Stimulated activated CD4-positive, alpha-beta T cell treated with anti-CD3 and anti-CD28 coated beads, Interleukin-15, amount 100 ng/mL, for 48 hours (primary cell): ENCODE measurements around the gene LAYN.

Experiments used
- DNase-seq, 2 donors: peaks; one replicate each; pipeline ENCODE4 v3.0.0-alpha.2; 2020; ENCODE audit warnings: low read depth in 2 of 2

LAYN gene, protein sequence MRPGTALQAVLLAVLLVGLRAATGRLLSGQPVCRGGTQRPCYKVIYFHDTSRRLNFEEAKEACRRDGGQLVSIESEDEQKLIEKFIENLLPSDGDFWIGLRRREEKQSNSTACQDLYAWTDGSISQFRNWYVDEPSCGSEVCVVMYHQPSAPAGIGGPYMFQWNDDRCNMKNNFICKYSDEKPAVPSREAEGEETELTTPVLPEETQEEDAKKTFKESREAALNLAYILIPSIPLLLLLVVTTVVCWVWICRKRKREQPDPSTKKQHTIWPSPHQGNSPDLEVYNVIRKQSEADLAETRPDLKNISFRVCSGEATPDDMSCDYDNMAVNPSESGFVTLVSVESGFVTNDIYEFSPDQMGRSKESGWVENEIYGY

DNA sequence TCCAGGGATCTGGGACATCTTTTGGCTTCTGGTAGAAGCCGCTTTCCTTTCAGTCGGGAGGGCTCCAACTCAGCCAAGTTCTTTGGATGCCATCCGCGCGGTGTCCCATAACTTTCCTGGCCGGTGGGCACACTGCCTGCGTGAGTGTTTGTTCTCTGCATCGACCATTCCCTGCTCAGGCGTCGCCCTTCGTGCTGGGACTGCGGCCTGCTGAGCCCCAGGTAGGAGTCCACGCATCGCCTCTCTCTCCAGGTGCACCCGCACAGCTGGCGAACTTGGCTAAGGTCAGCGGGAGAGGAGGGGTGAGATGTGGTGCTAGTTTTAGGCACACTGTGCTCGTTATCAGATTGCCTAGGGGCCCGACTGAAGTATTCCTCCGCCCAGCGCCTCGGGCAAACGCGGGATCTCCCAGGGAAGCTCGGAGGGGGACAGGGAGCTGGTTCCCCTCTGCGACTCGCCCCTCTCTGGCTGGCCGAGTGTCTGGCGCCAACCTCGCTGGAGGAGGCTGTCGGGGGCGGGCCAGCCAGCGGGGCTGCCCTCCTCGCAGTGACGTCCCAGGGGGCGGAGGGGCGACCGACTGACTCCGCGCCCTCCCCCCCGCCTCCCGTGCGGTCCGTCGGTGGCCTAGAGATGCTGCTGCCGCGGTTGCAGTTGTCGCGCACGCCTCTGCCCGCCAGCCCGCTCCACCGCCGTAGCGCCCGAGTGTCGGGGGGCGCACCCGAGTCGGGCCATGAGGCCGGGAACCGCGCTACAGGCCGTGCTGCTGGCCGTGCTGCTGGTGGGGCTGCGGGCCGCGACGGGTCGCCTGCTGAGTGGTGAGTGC lies at the start of gene LAYN:
LAYN (plus strand) TSS at position 607 of the 823 bp plus-strand sequence; CDS start at position 731, 124 bp downstream.
- peak in 1 of 2 donors; percentile 6 for DNase-seq

GRCh38 chr11:111494040-111494439 lies 46.5 kb upstream of the LAYN start:
- no peak for DNase-seq

DNA sequence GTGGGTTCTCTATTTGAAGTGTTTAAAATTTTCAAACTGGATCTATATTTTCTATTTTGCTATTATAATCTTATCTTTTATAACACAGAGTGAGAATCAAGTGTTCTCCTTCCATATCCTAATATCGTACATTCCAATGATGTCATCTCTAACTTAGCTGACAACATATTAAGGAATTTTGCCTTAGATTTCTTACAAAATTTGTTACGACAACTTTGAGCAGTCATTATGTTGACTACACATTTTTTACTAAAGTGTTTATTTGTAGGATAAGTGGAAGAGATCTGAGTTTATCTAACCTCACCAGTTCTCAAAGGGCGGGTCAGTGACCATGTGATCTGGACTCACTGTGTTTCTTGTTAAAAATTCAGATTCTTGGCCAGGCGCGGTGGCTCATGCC lies 41.0 kb upstream of the LAYN start:
- no peak for DNase-seq

GRCh38 chr11:111500481-111500880 lies 40.0 kb upstream of the LAYN start:
- DNase-seq: no peak

- no peak for DNase-seq
Observed at GRCh38 chr11:111502611-111503010, 37.9 kb upstream of the LAYN start.

DNA sequence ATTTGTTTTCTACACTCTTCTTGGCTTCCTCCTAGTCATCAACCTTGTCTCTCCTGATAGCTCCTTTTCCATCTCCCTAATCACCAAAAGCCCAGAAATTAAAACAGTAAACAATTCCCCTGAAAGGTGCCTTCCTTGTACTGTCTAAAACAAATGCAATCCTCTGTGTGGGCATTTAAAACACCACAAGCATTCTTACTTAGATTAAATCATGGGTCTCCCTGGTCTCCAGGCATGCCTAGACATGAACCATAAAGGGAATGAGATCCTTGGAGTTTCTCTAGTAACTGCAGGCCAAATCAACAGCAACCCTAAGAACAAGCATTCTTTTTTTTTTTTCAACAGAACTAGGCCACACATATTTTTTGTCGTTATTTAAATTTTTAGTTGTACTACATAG lies 30.2 kb upstream of the LAYN start:
- no peak for DNase-seq

DNA sequence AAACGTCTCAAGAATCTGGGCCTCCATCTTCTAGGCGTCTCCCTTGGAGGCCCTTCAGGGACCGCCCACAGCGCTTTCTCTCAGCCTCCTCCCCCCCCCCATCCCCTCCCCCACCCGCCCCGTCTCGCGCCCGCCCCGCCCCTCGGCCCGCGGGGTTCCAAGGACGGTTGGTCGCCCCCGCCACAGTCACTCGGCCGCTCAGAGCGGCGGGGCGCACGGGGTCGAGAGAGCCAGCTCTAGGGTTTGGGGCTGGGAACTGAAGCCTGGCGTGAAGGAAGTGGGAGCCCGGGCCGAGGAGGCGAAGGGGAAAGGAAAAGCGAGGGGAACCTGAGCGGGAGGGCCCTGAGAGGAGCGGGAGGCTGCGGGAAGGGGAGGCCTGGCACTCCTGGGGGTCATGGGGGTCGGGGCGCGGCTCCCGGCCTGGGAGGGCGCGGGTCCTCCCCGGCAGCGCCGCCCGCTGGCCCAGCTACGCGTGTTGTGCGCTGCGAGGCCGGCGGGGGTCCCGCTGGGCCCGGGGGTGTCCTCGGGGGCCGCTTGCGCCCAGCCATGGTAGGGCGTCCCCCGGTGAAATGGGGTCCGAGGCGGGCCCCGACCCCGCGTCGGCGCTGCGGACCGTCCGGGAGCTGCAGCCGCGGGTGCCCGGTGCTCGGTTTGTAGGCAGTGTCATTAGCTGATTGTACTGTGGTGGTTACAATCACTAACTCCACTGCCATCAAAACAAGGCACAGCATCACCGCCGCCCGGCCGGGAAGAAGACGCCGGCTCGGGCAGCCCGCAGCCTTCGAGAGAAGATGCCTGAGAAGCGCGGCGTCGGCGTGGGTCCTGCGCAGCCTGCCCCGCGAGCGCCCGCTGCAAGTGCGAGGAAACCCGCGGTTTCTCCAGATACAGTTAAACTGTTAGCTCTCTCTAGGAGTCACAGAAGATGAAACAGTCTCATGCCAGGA lies 28.0 kb upstream of the LAYN start, which contains the start of gene BTG4:
BTG4 (minus strand) TSS at position 91 of the 944 bp plus-strand sequence. CDS start 13,610 bp downstream, outside the sequence.
- no peak for DNase-seq

DNA sequence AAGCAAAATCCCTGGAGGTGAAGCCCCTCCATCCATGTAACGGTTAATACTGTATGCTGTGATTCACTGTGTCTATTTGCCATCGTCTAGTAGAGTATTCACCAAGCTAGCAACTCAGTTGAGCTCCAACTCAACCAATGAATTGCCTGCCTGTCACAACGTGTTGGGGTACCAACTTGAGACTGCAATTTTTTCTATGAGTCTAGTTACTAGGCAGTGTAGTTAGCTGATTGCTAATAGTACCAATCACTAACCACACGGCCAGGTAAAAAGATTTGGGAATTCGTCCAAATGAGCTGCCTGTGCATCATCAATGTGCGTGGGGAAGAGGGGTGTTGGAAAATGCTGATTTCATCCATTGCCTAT lies 27.3 kb upstream of the LAYN start:
- DNase-seq: no peak

GRCh38 chr11:111514216-111515031 lies 26.1 kb upstream of the LAYN start, which contains the start of gene HOATZ:
Gene HOATZ (plus strand): TSS chr11:111514778. CDS start chr11:111514785, 7 bp downstream.
- no peak for DNase-seq

DNA sequence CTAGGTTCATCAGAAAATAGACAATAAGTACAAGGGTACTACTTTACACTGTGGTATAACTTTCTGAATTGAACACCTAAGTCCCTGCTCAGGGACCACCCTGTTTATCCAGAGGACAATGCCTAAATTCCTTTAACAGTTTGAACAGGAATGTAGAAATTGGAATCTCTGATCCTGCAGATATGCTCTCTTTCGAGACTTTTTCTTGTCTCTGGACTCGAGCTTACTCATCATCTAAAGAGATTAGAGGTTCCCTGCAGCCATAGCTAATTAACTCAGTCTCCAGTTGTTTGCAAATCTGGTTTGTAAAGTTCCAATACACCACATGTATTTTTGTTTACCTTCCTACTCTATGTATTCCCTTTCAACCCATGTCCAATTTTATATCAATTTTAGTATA lies 24.9 kb upstream of the LAYN start:
- DNase-seq: no peak

GRCh38 chr11:111518668-111519067 lies 21.9 kb upstream of the LAYN start:
- DNase-seq: no peak

GRCh38 chr11:111520560-111520959 lies 20.0 kb upstream of the LAYN start:
- DNase-seq: no peak

GRCh38 chr11:111521135-111521534 lies 19.4 kb upstream of the LAYN start:
- DNase-seq: no peak

GRCh38 chr11:111522426-111522825 lies 18.1 kb upstream of the LAYN start:
- no peak for DNase-seq

GRCh38 chr11:111523343-111523742 lies 17.2 kb upstream of the LAYN start:
- DNase-seq: no peak

GRCh38 chr11:111524056-111524455 lies 16.5 kb upstream of the LAYN start:
- no peak for DNase-seq

DNA sequence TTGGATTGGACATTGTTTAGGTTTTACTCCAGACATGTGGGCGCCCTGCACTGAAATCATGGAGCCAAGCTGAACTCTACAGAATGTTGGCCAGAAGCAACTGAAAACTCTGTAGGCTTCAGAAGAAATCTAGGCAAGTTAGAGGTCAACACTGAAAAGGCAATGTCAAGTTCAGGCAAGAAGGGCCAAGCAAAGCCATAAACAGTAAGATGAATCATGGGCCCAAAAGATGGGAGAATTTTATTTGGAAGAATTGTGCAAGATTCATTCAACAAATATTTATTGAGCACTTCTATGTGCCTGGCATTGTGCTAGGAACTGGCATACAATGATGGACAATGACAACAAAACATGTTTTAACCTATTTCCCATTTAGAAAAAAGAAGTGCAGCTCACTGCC lies 15.1 kb upstream of the LAYN start:
- DNase-seq: no peak

GRCh38 chr11:111526501-111526900 lies 14.0 kb upstream of the LAYN start:
- DNase-seq: no peak

DNA sequence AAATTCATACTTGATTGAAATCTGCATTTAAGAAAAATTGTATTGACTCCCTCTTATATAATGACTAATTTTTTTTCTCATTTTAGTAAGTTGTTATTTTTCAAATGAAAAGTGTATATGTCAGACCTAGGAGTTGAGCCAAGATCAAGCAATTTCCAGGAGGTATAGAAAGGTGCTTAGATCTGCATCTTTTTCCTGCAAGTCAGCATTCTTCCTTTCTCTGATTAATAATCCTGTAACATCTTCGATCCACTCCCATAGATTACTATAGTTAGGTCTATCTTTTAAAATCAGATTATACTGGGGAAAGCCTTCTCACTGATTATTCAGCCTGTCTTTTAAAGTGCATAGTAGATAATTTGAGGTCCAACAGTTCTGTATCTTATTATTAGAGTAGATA lies 13.2 kb upstream of the LAYN start:
- DNase-seq: no peak

DNA sequence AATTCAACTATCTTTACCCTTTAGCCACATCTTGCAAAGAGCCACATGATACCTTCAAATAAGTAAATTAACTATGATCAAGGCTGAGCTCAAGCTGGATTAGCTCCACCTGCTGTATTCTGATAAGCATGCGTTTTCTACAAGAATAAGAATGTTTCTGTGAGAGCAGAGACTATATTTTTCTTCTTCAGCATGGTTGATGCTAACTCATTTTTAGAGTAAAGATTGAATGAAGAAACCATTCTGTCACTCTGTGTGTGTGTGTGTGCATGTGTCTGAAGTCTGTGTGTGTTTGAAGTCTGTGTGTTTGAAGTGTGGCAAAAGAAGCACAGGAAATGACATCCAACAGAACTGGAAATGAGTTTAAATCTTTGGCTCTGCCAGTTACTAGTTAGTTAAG lies 12.0 kb upstream of the LAYN start:
- DNase-seq: no peak

DNA sequence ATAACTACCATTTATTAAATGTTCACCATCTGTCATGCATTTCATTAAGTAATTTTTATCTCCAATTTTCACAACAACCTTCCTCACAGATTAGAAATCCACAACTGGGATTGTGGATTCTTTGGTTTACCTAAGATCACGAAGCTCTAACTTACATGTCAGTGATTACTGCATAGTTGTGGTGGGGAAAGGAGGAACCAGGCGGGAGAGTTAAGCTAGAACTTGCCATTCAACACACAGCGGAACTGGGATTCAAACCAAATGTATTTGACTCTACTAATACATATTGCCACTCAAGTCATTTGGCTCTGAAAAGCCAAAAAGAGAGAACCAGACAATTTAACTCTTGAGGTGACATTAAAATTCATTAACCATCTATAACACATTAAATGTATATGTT lies 10.4 kb upstream of the LAYN start:
- DNase-seq: no peak
